OCI-LY7 (cell line): ENCODE results near the gene DEXI. TPM values are rescaled to one million over a fixed set of nuclear protein-coding genes. Genes with fewer than 3 reads are reported as not detected.

Source experiments
- BruUV-seq: library from RNA; stranded (reverse); fragments of 400-500 nt; replicated peaks from 2 replicates; lab custom pipeline; 2021; lab: Mats Ljungman, UMichigan
- CTCF ChIA-PET: fragments of 300-600 bp; sonication (Branson Sonifier 250); formaldehyde crosslinking; loops from one replicate; lab custom pipeline; 2022; ENCODE audit warnings: antibody characterized with exemption; ENCODE audit not compliant: unreplicated experiment; lab: Charles Lee
- POLR2A ChIA-PET: fragments of 300-600 bp; sonication (Branson Sonifier 250); formaldehyde crosslinking; loops from one replicate; lab custom pipeline; 2022; ENCODE audit warnings: antibody characterized with exemption; lab: Charles Lee
- DNase-seq: peaks from one replicate; pipeline ENCODE4 v3.0.0-alpha.2; 2015; ENCODE audit warnings: low spot score
- H2AFZ ChIP-seq: fragments of 200-600 bp; sonication (generic), shearing (Covaris generic); 2 replicates; pipeline ENCODE4 v1.6.1; 2014; ENCODE audit warnings: mild to moderate bottlenecking, antibody characterized with exemption, low read length, moderate library complexity
- H3K27ac ChIP-seq: fragments of 200-600 bp; sonication (generic); 2 replicates; pipeline ENCODE4 v1.5.1; 2014; ENCODE audit warnings: mixed run types, low read depth, mild to moderate bottlenecking, moderate library complexity, low read length, inconsistent platforms; ENCODE audit not compliant: poor library complexity, severe bottlenecking
- H3K36me3 ChIP-seq: fragments of 200-600 bp; sonication (generic); 2 replicates; pipeline ENCODE4 v1.6.1; 2014; ENCODE audit warnings: mild to moderate bottlenecking, antibody characterized with exemption, low read length, moderate library complexity, mixed read lengths; ENCODE audit not compliant: insufficient read depth
- H3K4me1 ChIP-seq: fragments of 200-600 bp; sonication (generic); 2 replicates; pipeline ENCODE4 v1.5.1; 2014; ENCODE audit warnings: mild to moderate bottlenecking, low read length; ENCODE audit not compliant: insufficient read depth, poor library complexity, severe bottlenecking
- H3K4me2 ChIP-seq: fragments of 200-600 bp; sonication (generic); 2 replicates; pipeline ENCODE4 v1.6.1; 2014; ENCODE audit warnings: mild to moderate bottlenecking, low read length
- H3K4me3 ChIP-seq: fragments of 200-600 bp; sonication (generic); 2 replicates; pipeline ENCODE4 v1.5.1; 2014; ENCODE audit warnings: mild to moderate bottlenecking, low read depth, low read length; ENCODE audit not compliant: poor library complexity, severe bottlenecking
- H3K79me2 ChIP-seq: fragments of 200-600 bp; sonication (generic); 2 replicates; pipeline ENCODE4 v1.6.1; 2016; ENCODE audit warnings: low read depth, mild to moderate bottlenecking, low read length, moderate library complexity, mixed read lengths; ENCODE audit not compliant: insufficient read depth
- H3K9me2 ChIP-seq: fragments of 200-600 bp; sonication (generic); 2 replicates; pipeline ENCODE4 v1.6.1; 2016; ENCODE audit warnings: mild to moderate bottlenecking, low read length, mixed read lengths; ENCODE audit not compliant: insufficient read depth
- H3K9me3 ChIP-seq: fragments of 200-600 bp; sonication (generic); 2 replicates; pipeline ENCODE4 v1.6.1; 2014; ENCODE audit warnings: mild to moderate bottlenecking, mixed run types, low read length, mixed read lengths
- H4K20me1 ChIP-seq: fragments of 200-600 bp; sonication (generic); 2 replicates; pipeline ENCODE4 v1.6.1; 2014; ENCODE audit warnings: mild to moderate bottlenecking, antibody characterized with exemption, low read length, moderate library complexity, mixed read lengths; ENCODE audit not compliant: insufficient read depth
- CTCF ChIP-seq: fragments of 200-600 bp; sonication (generic); conservative IDR thresholded peaks from 2 replicates; pipeline ENCODE4 v1.5.1; 2014; ENCODE audit warnings: mild to moderate bottlenecking, antibody characterized with exemption, low read length, moderate library complexity, mixed read lengths
- EZH2phosphoT487 ChIP-seq: fragments of 200-600 bp; sonication (generic); IDR thresholded peaks from 2 replicates; pipeline ENCODE4 v1.6.1; 2018; ENCODE audit warnings: low read depth, borderline replicate concordance, mild to moderate bottlenecking, mixed run types, antibody characterized with exemption, low read length, moderate library complexity, mixed read lengths
- intact Hi-C: fragments of 100-400 bp; cut with micrococcal nuclease; formaldehyde crosslinking; loops from one replicate; pipeline ENCODE4 v1.10.0; 2022; ENCODE audit not compliant: unreplicated experiment
- total RNA-seq, 2 experiments: library from RNA; depleted of rRNA in 1 of 2; stranded (reverse); fragments of >200 nt in 1 of 2; shearing (Covaris generic) in 1 of 2; gene quantifications; 2 replicates each; pipeline ENCODE4 v1.2.3, GENCODE V29; 2014 to 2022

The DEXI gene
- total RNA-seq, 2 experiments from 2014 or later: 15.1 to 17.6 TPM

GRCh38 chr16:10888320-10888937, 53.8 kb downstream of the DEXI start:
- no peak; the same call in 1 of the 2 replicates for TF ChIP-seq CTCF
- TF ChIP-seq EZH2phosphoT487: no peak
- Histone ChIP-seq H3K4me3 (peak overlapping the region; percentile 65), H2AFZ (no peak overlapping the region), H3K36me3 (peaks cover 69% of the 10 kb centered on the region), H3K4me2 (peak overlapping the region; percentile 91), H3K79me2 (peaks cover 89% of the 10 kb centered on the region), H3K9me3 (peaks cover 9% of the 10 kb centered on the region; the same call in 1 of the 2 replicates), H4K20me1 (peaks cover 19% of the 10 kb centered on the region; the same call in 1 of the 2 replicates), H3K9me2 (no peaks in the 10 kb centered on the region), H3K27ac (peak overlapping the region; percentile 91), H3K4me1 (peaks cover 99% of the 10 kb centered on the region)
- CTCF ChIA-PET: interaction anchor here (0.8 to 4.8 kb wide), 5 partner anchors 11 to 54 kb away, joined by 3 to 28 read pairs (median 3); partner anchors contain the start of genes CIITA and DEXI
- intact Hi-C loops: no loop called here
- POLR2A ChIA-PET: interaction anchor here (0.8 to 5.6 kb wide), 4 partner anchors 10 to 1433 kb away, joined by 3 to 53 read pairs (median 4); partner anchors contain the start of gene CIITA
- BruUV-seq: no TSS peak
- peak; percentile 80 for DNase-seq

- POLR2A ChIA-PET: no interaction called here
- H3K27ac ChIP-seq: peak overlapping the region; percentile 91
- no peaks in the 10 kb centered on the region for H3K9me2 ChIP-seq
- no peak overlapping the region for H2AFZ ChIP-seq
- H3K79me2 ChIP-seq: peaks cover 100% of the 10 kb centered on the region
- TF ChIP-seq EZH2phosphoT487: no peak
- TF ChIP-seq CTCF: no peak
- no peaks in the 10 kb centered on the region for H3K9me3 ChIP-seq
- H3K36me3 ChIP-seq: peaks cover 78% of the 10 kb centered on the region
- peak; percentile 48 for DNase-seq
- no TSS peak for BruUV-seq
- H3K4me2 ChIP-seq: peak overlapping the region; percentile 91
- CTCF ChIA-PET: no interaction called here
- peak overlapping the region; percentile 16 for H3K4me3 ChIP-seq
- H3K4me1 ChIP-seq: peaks cover 97% of the 10 kb centered on the region
- peaks cover 25% of the 10 kb centered on the region for H4K20me1 ChIP-seq
- intact Hi-C loops: no loop called here
Measured at GRCh38 chr16:10885246-10885645, 57.0 kb downstream of the DEXI start.

GRCh38 chr16:10883004-10883403, 59.3 kb downstream of the DEXI start:
- ChIA-PET CTCF (no interaction called here), POLR2A (no interaction called here)
- Histone ChIP-seq H3K36me3 (peaks cover 90% of the 10 kb centered on the region), H2AFZ (no peak overlapping the region), H3K79me2 (peaks cover 100% of the 10 kb centered on the region), H4K20me1 (peaks cover 42% of the 10 kb centered on the region), H3K27ac (no peak overlapping the region), H3K9me3 (no peaks in the 10 kb centered on the region), H3K4me3 (no peak overlapping the region), H3K4me1 (peaks cover 83% of the 10 kb centered on the region), H3K9me2 (no peaks in the 10 kb centered on the region), H3K4me2 (no peak overlapping the region)
- no peak for DNase-seq
- no peak for TF ChIP-seq CTCF
- no peak for TF ChIP-seq EZH2phosphoT487
- no TSS peak for BruUV-seq
- intact Hi-C loops: loop anchor here (5.0 kb wide), 1 partner anchor 1919 kb away; the partner anchor contains the start of gene CPPED1
